ENCODE data around the gene GPAT2. TPM values are rescaled to one million over a fixed set of nuclear protein-coding genes. Genes with fewer than 3 reads are reported as not detected.
"Not testable (repeated sequence)": the region's sequence is repeated elsewhere in the genome, so short reads cannot be mapped to it uniquely, and the experiment has no call there.

Gene GPAT2, protein sequence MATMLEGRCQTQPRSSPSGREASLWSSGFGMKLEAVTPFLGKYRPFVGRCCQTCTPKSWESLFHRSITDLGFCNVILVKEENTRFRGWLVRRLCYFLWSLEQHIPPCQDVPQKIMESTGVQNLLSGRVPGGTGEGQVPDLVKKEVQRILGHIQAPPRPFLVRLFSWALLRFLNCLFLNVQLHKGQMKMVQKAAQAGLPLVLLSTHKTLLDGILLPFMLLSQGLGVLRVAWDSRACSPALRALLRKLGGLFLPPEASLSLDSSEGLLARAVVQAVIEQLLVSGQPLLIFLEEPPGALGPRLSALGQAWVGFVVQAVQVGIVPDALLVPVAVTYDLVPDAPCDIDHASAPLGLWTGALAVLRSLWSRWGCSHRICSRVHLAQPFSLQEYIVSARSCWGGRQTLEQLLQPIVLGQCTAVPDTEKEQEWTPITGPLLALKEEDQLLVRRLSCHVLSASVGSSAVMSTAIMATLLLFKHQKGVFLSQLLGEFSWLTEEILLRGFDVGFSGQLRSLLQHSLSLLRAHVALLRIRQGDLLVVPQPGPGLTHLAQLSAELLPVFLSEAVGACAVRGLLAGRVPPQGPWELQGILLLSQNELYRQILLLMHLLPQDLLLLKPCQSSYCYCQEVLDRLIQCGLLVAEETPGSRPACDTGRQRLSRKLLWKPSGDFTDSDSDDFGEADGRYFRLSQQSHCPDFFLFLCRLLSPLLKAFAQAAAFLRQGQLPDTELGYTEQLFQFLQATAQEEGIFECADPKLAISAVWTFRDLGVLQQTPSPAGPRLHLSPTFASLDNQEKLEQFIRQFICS
- total RNA-seq = not detected in 3 replicates
- long read RNA-seq, partial matches to known transcripts = 0 of 2 reads
- long read RNA-seq, other reads (novel, unspliced or antisense) = 2 of 2 reads

DNA sequence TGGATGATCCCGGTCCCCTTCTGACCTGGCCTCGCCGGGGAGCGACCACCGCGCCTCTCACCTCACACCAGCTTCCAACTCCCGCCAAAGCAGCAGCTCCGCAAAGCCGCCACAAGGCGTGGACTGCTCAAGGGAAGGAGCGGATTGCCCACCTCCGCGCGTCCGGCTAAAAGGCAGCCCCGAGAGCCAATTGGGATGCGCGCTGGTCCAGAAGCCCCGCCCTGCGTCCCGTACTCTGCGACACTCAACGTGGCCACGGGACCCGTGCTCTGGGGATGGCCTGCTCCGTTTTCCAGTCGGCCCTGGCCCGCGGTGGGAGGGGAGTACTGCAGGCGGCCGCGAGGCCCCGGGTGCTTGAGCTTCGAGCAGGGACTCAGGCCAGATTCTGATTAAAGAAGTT is at the start of gene GPAT2:
TSS of gene GPAT2 (minus strand) at position 125 of the 400 bp plus-strand sequence. CDS start 2,557 bp downstream, outside the sequence.
- H3K27ac Mint-ChIP-seq (ENCODE audit: unreplicated experiment); DNase-seq (ENCODE audit: low spot score); H3K4me3 Mint-ChIP-seq (ENCODE audit: unreplicated experiment); H3K9me3 Mint-ChIP-seq (ENCODE audit: low read depth); H3K27me3 Mint-ChIP-seq (ENCODE audit: low read depth); H3K36me3 Mint-ChIP-seq (ENCODE audit: low read depth); H3K4me1 Mint-ChIP-seq (ENCODE audit: low read depth): not testable (repeated sequence)

DNA sequence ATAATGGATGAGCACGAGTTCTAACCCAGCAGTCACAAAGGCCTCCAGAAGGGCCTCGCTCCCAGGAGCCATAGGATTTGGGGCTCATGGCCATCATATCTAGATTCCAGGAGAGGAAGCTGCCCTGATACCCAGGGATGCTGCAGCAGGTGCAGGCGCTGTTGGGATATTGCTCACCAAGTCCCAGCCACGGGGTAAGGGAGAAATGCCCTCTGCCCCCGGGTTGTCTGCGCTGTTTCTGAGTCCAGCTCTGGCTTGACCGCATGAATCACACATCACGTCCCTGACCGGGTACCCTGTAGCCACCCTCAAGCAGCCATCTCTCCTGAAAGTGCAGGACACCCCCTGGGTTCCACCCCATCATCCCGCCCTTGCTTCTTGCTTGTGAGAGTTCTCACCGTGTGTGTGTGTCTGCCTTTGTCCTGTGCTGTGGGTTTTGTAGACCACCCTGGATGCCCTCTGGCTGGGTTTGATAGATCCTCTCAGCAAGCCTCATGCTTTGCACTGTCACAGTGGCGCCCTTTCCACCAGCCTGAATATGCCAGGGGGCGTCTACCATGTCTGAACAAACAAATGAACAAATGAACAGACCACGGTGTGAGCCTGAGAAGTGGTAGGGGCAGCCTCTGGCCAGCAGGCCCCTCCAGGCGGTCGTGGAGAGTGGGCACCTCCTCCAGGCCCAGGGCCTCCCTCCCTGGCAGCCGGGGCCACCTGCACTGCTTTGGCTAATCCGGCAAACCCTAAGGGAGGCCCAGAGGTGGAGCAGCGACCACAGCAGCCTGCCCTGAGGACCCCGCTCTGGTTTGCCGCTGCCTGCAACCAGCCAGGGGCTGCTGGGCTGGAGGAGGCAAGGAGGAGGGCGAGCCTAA is 49.5 kb upstream of the GPAT2 start:
- peak; percentile 82 for DNase-seq (ENCODE audit: low spot score)
- H3K4me3 Mint-ChIP-seq (ENCODE audit: unreplicated experiment) = no peak overlapping the region
- no peak overlapping the region for H3K27ac Mint-ChIP-seq (ENCODE audit: unreplicated experiment)
- H3K9me3 Mint-ChIP-seq (ENCODE audit: low read depth) = peaks cover 9% of the 10 kb centered on the region
- peaks cover 2% of the 10 kb centered on the region for H3K4me1 Mint-ChIP-seq (ENCODE audit: low read depth)
- TF ChIP-seq, protein P1, sequence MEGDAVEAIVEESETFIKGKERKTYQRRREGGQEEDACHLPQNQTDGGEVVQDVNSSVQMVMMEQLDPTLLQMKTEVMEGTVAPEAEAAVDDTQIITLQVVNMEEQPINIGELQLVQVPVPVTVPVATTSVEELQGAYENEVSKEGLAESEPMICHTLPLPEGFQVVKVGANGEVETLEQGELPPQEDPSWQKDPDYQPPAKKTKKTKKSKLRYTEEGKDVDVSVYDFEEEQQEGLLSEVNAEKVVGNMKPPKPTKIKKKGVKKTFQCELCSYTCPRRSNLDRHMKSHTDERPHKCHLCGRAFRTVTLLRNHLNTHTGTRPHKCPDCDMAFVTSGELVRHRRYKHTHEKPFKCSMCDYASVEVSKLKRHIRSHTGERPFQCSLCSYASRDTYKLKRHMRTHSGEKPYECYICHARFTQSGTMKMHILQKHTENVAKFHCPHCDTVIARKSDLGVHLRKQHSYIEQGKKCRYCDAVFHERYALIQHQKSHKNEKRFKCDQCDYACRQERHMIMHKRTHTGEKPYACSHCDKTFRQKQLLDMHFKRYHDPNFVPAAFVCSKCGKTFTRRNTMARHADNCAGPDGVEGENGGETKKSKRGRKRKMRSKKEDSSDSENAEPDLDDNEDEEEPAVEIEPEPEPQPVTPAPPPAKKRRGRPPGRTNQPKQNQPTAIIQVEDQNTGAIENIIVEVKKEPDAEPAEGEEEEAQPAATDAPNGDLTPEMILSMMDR (IDR thresholded peaks at IDR 0.05) = no peak
- H3K36me3 Mint-ChIP-seq (ENCODE audit: low read depth) = no peaks in the 10 kb centered on the region
- H3K27me3 Mint-ChIP-seq (ENCODE audit: low read depth) = peaks cover 10% of the 10 kb centered on the region

DNA sequence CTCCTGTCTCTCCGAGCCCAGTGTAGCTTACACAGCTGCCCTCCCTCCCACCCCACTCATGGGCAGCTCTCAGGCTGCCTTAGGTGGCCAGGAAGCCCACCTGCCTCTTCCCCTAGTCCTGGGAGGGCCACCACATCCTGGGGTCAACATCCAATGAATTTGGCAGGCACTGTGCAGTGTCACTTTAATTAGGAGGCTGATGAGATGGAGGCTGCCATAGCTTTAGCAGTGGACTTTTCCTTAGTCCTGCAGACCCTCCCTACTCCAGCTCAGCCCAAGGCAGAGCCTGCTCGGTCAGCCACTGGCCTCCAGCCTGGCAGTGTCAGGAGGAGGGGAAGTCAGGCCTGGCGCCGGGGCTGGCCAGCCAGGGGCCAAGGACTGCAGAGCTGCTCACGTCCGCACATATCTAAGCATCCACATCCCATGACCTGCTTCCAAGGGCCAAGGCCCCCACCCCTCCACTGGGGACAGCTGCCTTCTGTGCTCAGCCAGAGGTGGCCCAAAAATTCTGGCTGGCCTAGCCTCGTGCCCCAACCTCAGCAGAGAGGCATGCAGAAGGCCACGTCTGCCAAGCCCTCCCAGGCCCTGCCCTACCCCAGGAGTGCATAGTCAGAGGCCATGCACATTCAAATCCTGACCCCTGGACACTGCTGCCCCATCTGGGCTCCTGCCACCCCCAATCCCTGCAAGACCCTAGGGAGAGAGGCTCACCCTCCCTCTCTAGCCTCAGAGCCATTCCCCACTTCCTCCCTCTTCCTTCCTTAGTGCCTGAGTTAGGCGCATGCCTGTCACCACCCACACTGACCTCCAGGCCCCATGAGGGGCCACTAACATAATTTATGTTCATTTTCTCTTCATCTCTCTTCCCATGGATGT is 48.6 kb upstream of the GPAT2 start:
- H3K27ac Mint-ChIP-seq (ENCODE audit: unreplicated experiment) = no peak overlapping the region
- TF ChIP-seq, protein P1 (IDR thresholded peaks at IDR 0.05) = no peak
- peaks cover 1% of the 10 kb centered on the region for H3K36me3 Mint-ChIP-seq (ENCODE audit: low read depth)
- DNase-seq (ENCODE audit: low spot score) = peak; percentile 68
- peaks cover 18% of the 10 kb centered on the region for H3K27me3 Mint-ChIP-seq (ENCODE audit: low read depth)
- H3K4me3 Mint-ChIP-seq (ENCODE audit: unreplicated experiment) = no peak overlapping the region
- H3K9me3 Mint-ChIP-seq (ENCODE audit: low read depth) = peaks cover 9% of the 10 kb centered on the region
- H3K4me1 Mint-ChIP-seq (ENCODE audit: low read depth) = peaks cover 2% of the 10 kb centered on the region

DNA sequence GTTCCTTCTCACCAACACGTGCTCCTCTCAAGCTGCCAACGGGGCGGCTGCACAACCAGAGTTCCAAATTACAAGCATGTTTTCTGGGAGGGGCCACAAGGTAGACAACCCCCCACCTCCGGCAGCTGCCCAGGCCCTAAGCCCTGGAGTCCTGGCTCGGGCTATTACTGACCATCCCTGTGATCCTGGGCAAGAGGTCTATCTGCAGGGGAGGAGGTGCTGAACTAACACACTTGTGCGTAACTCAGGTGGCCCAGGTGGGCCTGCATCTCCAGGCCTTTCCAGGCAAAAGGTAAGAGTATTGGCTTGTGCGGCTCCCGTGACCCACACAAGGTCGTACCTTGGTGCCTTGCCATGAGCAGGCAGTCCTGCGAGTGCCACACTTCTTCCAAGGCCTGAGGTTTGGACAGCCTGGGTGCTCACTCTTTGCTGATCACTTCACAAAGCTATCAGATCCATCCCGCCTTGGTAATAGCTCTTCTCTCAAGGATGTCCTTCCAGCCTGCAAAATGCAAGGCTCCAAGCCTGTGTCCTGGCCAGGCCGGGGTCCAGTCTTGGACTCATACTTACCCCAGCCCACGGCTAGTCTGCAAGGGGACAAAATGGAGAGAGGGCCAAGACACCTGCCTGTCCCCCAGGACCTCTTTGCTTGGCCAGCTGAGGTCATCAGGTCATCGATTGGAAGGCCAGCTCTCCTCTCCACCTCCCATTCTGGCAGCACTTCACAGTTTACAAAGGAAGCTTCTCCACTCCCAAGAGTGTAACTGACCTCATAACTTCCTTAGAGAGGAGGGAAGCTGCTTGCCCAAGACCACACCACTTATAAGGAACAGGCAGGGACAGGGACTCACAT is 47.7 kb upstream of the GPAT2 start:
- Mint-ChIP-seq H3K27me3 (ENCODE audit: low read depth) (peaks cover 17% of the 10 kb centered on the region), H3K36me3 (ENCODE audit: low read depth) (peaks cover 1% of the 10 kb centered on the region), H3K27ac (ENCODE audit: unreplicated experiment) (no peak overlapping the region), H3K4me1 (ENCODE audit: low read depth) (peaks cover 2% of the 10 kb centered on the region), H3K4me3 (ENCODE audit: unreplicated experiment) (no peak overlapping the region), H3K9me3 (ENCODE audit: low read depth) (peaks cover 15% of the 10 kb centered on the region)
- peak; percentile 67 for DNase-seq (ENCODE audit: low spot score)
- TF ChIP-seq, protein P1 (IDR thresholded peaks at IDR 0.05) = no peak
